Mesodermal cell (in vitro differentiated cells): Measurements from ENCODE around the gene RSL1D1. TPM values are rescaled to one million over a fixed set of nuclear protein-coding genes. Genes with fewer than 3 reads are reported as not detected.
A peak's percentile ranks its signal among the peaks of the same experiment; 100 is the strongest.

Experiments used
- H3K27ac ChIP-seq: 2 replicates; pipeline ENCODE4 v1.7.0; 2013; ENCODE audit warnings: mild to moderate bottlenecking, low read depth, low read length, moderate library complexity; ENCODE audit not compliant: severe bottlenecking
- H3K36me3 ChIP-seq: 2 replicates; pipeline ENCODE4 v1.7.1; 2013; ENCODE audit warnings: mild to moderate bottlenecking, low read length, moderate library complexity; ENCODE audit not compliant: control insufficient read depth, insufficient read depth
- H3K4me1 ChIP-seq: one replicate; pipeline ENCODE4 v1.7.1; 2013; ENCODE audit warnings: mild to moderate bottlenecking, low read length; ENCODE audit not compliant: insufficient read depth, control insufficient read depth, poor library complexity, severe bottlenecking
- H3K4me3 ChIP-seq: 2 replicates; pipeline ENCODE4 v1.7.0; 2013; ENCODE audit warnings: low read length, control low read depth, mild to moderate bottlenecking; ENCODE audit not compliant: insufficient read depth, poor library complexity, severe bottlenecking; ENCODE audit errors: extremely low read depth
- H3K9me3 ChIP-seq: 2 replicates; pipeline ENCODE4 v1.7.1; 2013; ENCODE audit warnings: mild to moderate bottlenecking, low read length, moderate library complexity; ENCODE audit not compliant: control insufficient read depth
- WGBS, 2 experiments: methylation state at CpG; one replicate each; pipeline ENCODE4 v1.1.5; 2013; ENCODE audit warnings: missing lambda C conversion rate in 2 of 2; ENCODE audit not compliant: insufficient coverage in 2 of 2; 5-methylcytosine and 5-hydroxymethylcytosine counted together
- polyA plus RNA-seq, 2 experiments: library from polyadenylated mRNA; stranded (reverse); fragments of 50-300 nt; gene quantifications; one replicate each; pipeline ENCODE4 v1.2.3, GENCODE V29; 2013

Gene RSL1D1
- 124 TPM for polyA plus RNA-seq (2013, experiment 1 of 2)
- 146 TPM for polyA plus RNA-seq (2013, experiment 2 of 2)

DNA sequence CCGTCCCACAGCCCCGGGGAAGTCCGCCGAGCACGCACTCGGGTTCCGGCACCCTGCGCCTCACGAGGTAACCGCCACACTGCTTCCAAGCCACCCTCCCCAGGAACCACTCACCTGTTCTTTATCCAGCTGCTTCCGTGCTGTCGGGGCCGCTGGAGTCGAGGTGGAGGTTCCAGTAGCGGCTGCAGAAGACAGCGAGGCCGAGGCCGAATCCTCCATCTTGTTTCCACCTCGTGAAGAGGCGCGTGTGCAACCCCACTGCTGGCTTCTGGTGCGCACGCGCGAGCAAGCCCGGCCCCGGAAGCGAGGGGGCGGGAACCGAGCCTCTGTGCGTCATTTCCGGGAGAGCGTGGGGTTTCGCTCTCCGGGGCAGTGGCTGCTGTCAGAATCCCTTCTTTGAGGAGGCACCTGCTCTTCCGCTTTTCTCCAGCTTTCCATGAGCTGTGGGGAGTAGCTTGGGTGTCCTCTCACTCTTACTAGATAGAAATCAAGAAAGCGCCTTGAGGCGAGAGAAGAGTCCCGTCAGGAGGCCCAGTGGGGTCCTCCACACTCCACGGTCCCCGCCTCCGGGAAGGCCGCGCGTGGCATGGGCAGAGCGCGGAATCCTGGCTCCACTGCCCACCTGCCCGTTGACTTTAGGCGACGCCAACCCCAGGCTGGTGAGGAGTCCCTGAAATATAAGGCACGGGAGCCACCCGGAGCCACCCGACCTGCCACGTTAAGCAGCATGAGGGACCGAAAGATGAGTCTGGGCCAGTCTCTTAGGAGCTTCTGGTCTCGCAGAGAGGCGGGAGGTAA is at the start of gene RSL1D1:
TSS of gene RSL1D1 (minus strand) at position 249 of the 798 bp plus-strand sequence. CDS start at position 219, 30 bp downstream.
- H3K4me1 ChIP-seq: peaks cover 7% of the 10 kb centered on the region
- peaks cover 36% of the 10 kb centered on the region for H3K36me3 ChIP-seq
- H3K9me3 ChIP-seq: no peaks in the 10 kb centered on the region
- 1% methylated on average over 41 to 42 of the region's 57 CpGs for WGBS, 2 experiments
- peak within 1 kb of the TSS; percentile 86 for H3K27ac ChIP-seq
- peak within 1 kb of the TSS; percentile 97 for H3K4me3 ChIP-seq

DNA sequence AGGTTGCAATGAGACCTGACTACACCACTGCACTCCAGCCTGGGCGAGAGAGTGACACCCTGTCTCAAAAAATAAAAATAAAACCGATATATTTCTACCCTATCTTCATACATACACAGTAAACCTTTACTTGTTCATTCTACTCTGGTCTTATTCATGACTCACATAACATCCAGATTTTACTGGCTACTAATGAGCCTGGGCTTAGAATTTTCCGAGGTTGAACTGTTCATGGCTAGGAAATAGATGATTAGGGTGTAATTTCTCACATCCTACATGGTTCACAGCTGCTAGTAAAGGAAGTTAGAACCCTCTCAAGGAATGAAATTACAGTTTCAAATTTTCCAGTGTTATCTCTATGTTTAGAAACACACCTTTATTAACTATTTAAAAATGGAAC is 49.7 kb upstream of the RSL1D1 start:
- 89 to 100% methylated on average over 2 of the region's 3 CpGs for WGBS, 2 experiments
- Histone ChIP-seq H3K4me3 (no peak overlapping the region), H3K36me3 (peaks cover 33% of the 10 kb centered on the region), H3K9me3 (no peaks in the 10 kb centered on the region), H3K27ac (no peak overlapping the region), H3K4me1 (peaks cover 2% of the 10 kb centered on the region)

GRCh38 chr16:11896486-11897176 is 45.3 kb upstream of the RSL1D1 start:
- H3K9me3 ChIP-seq: no peaks in the 10 kb centered on the region
- H3K36me3 ChIP-seq: peaks cover 57% of the 10 kb centered on the region
- H3K4me1 ChIP-seq: peaks cover 2% of the 10 kb centered on the region
- 94 to 100% methylated on average over 2 to 3 of the region's 5 CpGs for WGBS, 2 experiments
- no peak overlapping the region for H3K4me3 ChIP-seq
- H3K27ac ChIP-seq: no peak overlapping the region

- Histone ChIP-seq H3K36me3 (peaks cover 79% of the 10 kb centered on the region), H3K4me3 (no peak overlapping the region), H3K27ac (no peak overlapping the region), H3K9me3 (no peaks in the 10 kb centered on the region), H3K4me1 (peaks cover 2% of the 10 kb centered on the region)
- 100% methylated on average over 1 to 2 of the region's 2 CpGs for WGBS, 2 experiments
Measured at GRCh38 chr16:11893571-11893970, 42.2 kb upstream of the RSL1D1 start.

GRCh38 chr16:11892761-11893160 is 41.4 kb upstream of the RSL1D1 start:
- H3K9me3 ChIP-seq: no peaks in the 10 kb centered on the region
- H3K27ac ChIP-seq: no peak overlapping the region
- peaks cover 86% of the 10 kb centered on the region for H3K36me3 ChIP-seq
- H3K4me3 ChIP-seq: no peak overlapping the region
- H3K4me1 ChIP-seq: peaks cover 2% of the 10 kb centered on the region
- WGBS, 2 experiments: 100% methylated on average over 1 of the region's 4 CpGs; no CpG with 5 or more reads in 1 of the 2 experiments

- H3K27ac ChIP-seq: no peak overlapping the region
- H3K4me1 ChIP-seq: no peaks in the 10 kb centered on the region
- no peaks in the 10 kb centered on the region for H3K9me3 ChIP-seq
- 86 to 93% methylated on average over 2 of the region's 5 CpGs for WGBS, 2 experiments
- peaks cover 90% of the 10 kb centered on the region for H3K36me3 ChIP-seq
- no peak overlapping the region for H3K4me3 ChIP-seq
Measured at GRCh38 chr16:11890231-11890965, 39.1 kb upstream of the RSL1D1 start.

DNA sequence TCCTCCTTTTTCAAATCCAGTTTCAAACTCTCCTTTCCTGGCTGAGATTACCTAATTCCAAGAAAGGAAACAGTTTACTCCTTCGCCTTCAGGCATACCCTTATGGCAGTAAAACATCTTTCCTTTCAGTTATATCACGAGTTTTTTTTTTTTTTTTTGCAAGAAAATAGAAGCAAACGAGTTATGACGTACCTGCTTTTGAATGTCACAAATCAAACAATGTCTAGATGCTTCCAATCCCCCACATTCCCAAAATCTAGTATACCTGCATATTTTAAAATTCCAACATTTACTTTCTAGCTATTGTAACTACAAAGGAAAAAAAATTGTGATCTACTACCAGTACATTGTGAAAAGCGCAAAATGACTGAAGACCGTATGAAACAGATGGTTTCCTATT is 35.5 kb upstream of the RSL1D1 start:
- WGBS, 2 experiments: 96% methylated on average over 4 to 5 of the region's 6 CpGs
- peaks cover 91% of the 10 kb centered on the region for H3K36me3 ChIP-seq
- no peak overlapping the region for H3K27ac ChIP-seq

GRCh38 chr16:11884035-11884434 is 32.7 kb upstream of the RSL1D1 start:
- no peak overlapping the region for H3K4me3 ChIP-seq
- peaks cover 96% of the 10 kb centered on the region for H3K36me3 ChIP-seq
- 95 to 100% methylated on average over 2 to 3 of the region's 5 CpGs for WGBS, 2 experiments
- H3K4me1 ChIP-seq: no peaks in the 10 kb centered on the region
- no peaks in the 10 kb centered on the region for H3K9me3 ChIP-seq
- no peak overlapping the region for H3K27ac ChIP-seq

More for the DNA sequence above, 35.5 kb upstream of the RSL1D1 start:
- no peaks in the 10 kb centered on the region for H3K9me3 ChIP-seq
- no peak overlapping the region for H3K4me3 ChIP-seq
- H3K4me1 ChIP-seq: no peaks in the 10 kb centered on the region

DNA sequence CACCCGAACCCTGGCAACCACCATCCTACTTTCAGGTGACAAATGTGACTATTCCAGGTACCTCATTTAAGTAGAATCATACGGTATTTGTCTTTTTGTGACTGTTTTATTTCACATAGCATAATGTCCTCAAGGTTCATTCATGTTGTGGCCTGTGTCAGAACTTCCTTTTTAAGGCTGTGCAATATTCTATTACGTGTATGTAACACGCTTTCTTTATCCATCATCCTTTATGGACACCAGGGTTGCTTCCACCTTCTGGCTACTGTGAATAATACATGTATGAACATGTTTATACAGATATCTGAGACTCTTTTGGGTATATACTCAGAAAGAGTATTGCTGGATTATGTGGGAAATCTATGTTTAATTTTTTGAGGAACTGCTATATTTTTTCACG is 28.7 kb upstream of the RSL1D1 start:
- WGBS, 2 experiments: 100% methylated on average over 2 to 3 of the region's 5 CpGs
- Histone ChIP-seq H3K4me1 (no peaks in the 10 kb centered on the region), H3K36me3 (peaks cover 82% of the 10 kb centered on the region), H3K4me3 (no peak overlapping the region), H3K27ac (no peak overlapping the region), H3K9me3 (no peaks in the 10 kb centered on the region)

- Histone ChIP-seq H3K4me1 (no peaks in the 10 kb centered on the region), H3K9me3 (no peaks in the 10 kb centered on the region), H3K36me3 (peaks cover 82% of the 10 kb centered on the region), H3K27ac (no peak overlapping the region), H3K4me3 (no peak overlapping the region)
- 94 to 97% methylated on average over 4 to 5 of the region's 5 CpGs for WGBS, 2 experiments
Measured at GRCh38 chr16:11877374-11877773, 26.0 kb upstream of the RSL1D1 start.
